Motor neuron (in vitro differentiated cells): ENCODE data around the gene UBA3. TPM values are rescaled to one million over a fixed set of nuclear protein-coding genes. Genes with fewer than 3 reads are reported as not detected.

Source experiments
- ATAC-seq, 8 experiments: fragments of 200-7000 bp; cut with Tn5 transposase; replicated peaks in 6 of 8; 2 replicates each; pipeline ENCODE4 v1.8.0; 2021; ENCODE audit warnings: mild to moderate bottlenecking in 8 of 8, moderate library complexity in 8 of 8
- H3K27ac ChIP-seq, 2 donors: fragments of 250-450 bp; sonication (Bioruptor Pico); 2 replicates each; pipeline ENCODE4 v1.9.0; 2021; ENCODE audit warnings: antibody characterized with exemption in 2 of 2, mild to moderate bottlenecking in 2 of 2, moderate library complexity in 1 of 2
- H3K4me1 ChIP-seq, 2 donors: fragments of 250-450 bp; sonication (Bioruptor Pico); replicated peaks in 1 of 2; 2 replicates each; pipeline ENCODE4 v1.6.1; 2021; ENCODE audit warnings: antibody characterized with exemption in 2 of 2, mild to moderate bottlenecking in 2 of 2, moderate library complexity in 1 of 2
- H3K4me3 ChIP-seq, 5 donors: fragments of 250-450 bp; sonication (Bioruptor Pico); 2 replicates each; pipeline ENCODE4 v1.9.0; 2021; ENCODE audit warnings: antibody characterized with exemption in 5 of 5, mild to moderate bottlenecking in 5 of 5, moderate library complexity in 4 of 5
- WGBS, 10 experiments: fragments of 450-650 bp; shearing (Covaris generic); methylation state at CpG; one replicate each; pipeline ENCODE4 v1.0.0; 2022; 5-methylcytosine and 5-hydroxymethylcytosine counted together
- in situ Hi-C, 9 experiments: fragments of 400-800 bp; cut with MboI; loops; one replicate each; pipeline ENCODE4 v1.15.0; 2021; ENCODE audit warnings: low sequenced_read_pairs in 9 of 9, low pct_unique_long_range_greater_than_20kb in 2 of 9; ENCODE audit not compliant: unreplicated experiment in 9 of 9
- total RNA-seq, 8 experiments: library from RNA; unstranded; fragments of 300-600 nt; gene quantifications; 2 replicates each; pipeline versions ENCODE4 v1.2.3 to v1.2.4, GENCODE V29; 2022

The UBA3 gene
- total RNA-seq, 8 experiments from 2014 or later: 38.8 to 88.9 (median 62.2) TPM

DNA sequence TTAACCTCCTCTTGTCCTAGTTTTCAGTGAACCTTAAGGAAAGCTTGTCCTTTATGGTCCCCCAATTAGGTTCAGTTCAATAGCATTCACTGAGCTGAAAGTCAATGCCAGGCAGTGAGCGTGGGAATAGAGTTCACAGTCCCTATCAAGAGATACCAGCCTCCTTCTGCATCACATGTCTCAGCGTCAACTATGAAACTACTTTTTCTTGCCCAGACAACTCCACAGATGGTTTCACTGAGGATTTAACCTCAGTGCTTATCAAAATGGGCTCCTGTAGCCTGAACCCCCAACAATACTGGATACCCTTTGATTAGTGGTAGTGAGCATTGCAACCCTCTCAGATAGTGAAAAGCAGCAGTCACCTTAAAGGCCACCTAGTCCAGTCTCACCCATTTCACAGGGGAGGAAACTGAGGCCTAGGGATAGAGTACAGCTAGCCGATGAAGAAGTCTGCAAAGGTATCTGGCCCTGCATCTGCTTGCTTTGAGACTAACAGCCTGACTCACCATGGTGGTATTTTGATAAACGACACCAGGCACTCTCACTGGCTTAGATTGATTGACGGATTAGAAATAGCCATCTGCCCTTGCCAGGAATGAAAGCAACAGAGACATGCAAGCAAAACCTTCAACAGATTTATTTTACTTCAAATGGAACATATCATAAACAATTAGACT is 1.6 kb upstream of the UBA3 start:
- WGBS, 10 experiments: 48 to 100% (median 80%) methylated on average over 1 to 5 of the region's 5 CpGs
- no peak overlapping the region for H3K4me3 ChIP-seq
- no peak for ATAC-seq
- H3K27ac ChIP-seq: no peak overlapping the region
- in situ Hi-C loops: no loop called here
- peaks cover 15 to 30% of the 10 kb centered on the region in 2 donors for H3K4me1 ChIP-seq

DNA sequence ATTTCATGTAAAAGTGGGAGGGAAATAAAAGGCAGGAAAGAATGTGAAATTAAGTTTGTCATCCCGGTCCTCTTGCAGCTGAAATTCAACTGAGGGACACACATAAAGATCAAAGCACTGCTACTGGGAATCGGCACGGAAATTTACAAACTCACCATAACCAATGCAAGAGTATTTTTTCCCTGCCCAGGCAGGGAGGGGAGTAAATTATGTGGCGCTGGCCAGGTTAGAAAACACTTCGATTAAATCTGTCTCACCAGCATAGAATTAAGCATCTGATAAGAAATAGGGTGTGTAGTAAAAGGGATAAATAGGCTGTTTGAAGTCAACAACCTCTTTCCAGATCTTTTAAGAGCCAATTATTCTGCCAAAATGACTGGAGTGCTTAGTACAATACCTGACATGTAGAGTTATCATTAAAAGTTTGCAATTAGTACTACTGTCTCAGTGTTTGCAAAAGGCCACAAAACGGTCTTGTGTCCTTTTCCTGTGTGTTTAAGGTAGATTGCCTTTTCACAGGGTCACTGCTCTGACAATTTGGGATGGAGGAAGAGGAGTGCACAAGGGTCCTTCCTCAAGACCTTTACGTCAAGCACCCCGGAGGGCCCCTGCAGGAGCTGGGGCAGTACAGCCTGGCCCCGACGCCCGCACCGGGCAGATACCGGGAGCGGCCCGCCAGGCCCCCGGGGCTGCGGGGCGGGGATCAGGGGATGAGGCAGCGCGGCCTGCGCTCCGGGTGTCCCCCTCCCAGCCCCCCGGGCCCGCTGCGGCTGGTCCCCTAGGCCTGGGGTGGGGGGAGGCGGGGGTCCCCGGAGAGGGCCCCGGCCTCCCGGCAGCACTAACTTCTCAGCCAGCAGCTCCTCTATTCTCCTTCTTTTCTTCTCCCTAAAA is 651 bp downstream of the UBA3 start:
- ATAC-seq: peak; percentile 20 to 58 (median 53)
- peak overlapping the region; percentile 77 to 85 for H3K27ac ChIP-seq
- in situ Hi-C loops: no loop called here
- peak overlapping the region; percentile 71 to 91 (median 78) for H3K4me3 ChIP-seq
- whole genome bisulfite sequencing, 10 experiments: 0 to 20% (median 2%) methylated on average over 2 to 8 of the region's 29 CpGs; no CpG with 5 or more reads in 1 of the 10 experiments
- peaks cover 10 to 24% of the 10 kb centered on the region in 2 donors for H3K4me1 ChIP-seq

DNA sequence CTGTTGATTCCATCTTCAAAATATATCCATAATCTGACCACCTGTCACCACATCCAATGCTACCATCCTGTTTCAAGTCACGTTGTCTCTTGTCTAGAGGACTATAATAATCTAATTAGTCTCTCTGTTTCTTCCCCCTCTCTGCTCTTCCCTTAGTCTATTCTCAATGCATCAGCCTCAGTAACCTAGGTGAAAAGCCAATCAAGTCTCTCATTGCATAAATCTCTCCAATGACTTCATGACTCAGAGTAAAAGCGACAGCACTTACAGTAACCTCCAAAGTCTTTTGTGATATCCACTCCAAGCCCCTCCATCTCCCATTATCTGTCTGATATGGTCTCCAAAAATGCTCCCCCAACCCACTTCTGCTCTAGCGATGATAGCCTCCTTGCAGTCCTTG is 7.2 kb downstream of the UBA3 start:
- no peak for ATAC-seq
- in situ Hi-C loops: no loop called here
- Histone ChIP-seq H3K4me3 (no peak overlapping the region), H3K27ac (no peak overlapping the region), H3K4me1 (no peaks in the 10 kb centered on the region)
- WGBS, 10 experiments: 67 to 100% (median 95%) methylated on average over 1 to 3 of the region's 3 CpGs; no CpG with 5 or more reads in 1 of the 10 experiments

DNA sequence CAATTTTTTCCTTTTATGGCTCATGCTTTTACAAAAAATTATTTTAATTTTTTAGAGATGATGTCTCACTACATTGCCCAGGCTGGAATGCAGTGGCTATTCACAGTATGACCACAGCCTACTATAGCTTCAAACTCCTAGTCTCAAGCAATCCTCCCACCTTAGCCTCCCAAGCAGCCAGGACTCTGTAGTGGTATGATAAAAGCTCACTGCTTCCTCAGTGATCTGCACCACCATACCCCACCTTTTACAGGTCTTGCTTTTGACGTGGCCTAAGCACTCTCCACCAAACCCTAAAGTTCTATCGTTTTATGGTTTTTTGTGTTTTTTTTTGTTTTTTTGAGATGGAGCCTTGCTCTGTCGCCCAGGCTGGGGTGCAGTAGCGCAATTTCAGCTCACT is 14.0 kb downstream of the UBA3 start:
- in situ Hi-C loops: no loop called here
- ATAC-seq: no peak
- Histone ChIP-seq H3K27ac (no peak overlapping the region), H3K4me1 (no peaks in the 10 kb centered on the region), H3K4me3 (no peak overlapping the region)
- 50 to 100% (median 100%) methylated on average over 1 to 4 of the region's 4 CpGs; no CpG with 5 or more reads in 3 of the 10 experiments for WGBS, 10 experiments

DNA sequence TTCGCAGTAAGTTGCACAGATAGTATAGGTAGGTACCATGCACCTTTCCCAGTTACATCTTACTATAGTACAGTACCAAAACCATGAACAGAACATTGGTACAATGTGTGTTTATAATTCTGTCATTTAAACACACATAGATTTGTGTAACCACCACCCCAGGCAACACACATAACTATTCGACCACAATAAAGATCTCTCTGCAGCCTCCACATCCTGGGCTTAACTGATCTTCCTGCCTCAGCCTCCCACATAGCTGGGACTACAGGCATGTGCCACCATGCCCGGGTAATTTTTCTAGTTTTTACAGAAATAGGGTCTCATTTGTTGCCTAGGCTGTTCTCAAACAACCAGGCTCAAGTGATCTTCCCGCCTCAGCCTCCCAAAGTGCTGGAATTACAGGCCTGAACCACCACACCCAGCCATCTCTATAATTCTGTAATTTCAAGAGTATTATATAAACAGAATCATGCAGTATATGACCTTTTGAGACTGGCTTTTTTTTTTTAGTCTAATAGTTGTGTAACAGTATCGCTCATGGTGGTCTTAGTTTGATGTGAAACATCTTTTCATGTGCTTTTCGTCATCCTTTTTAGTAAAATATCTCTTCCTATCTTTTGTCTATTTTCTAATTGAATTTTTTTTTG is 14.7 kb downstream of the UBA3 start:
- ATAC-seq: no peak
- 86 to 100% (median 95%) methylated on average over 2 to 6 of the region's 6 CpGs for WGBS, 10 experiments
- in situ Hi-C loops: no loop called here
- Histone ChIP-seq H3K4me3 (no peak overlapping the region), H3K27ac (no peak overlapping the region), H3K4me1 (no peaks in the 10 kb centered on the region)

DNA sequence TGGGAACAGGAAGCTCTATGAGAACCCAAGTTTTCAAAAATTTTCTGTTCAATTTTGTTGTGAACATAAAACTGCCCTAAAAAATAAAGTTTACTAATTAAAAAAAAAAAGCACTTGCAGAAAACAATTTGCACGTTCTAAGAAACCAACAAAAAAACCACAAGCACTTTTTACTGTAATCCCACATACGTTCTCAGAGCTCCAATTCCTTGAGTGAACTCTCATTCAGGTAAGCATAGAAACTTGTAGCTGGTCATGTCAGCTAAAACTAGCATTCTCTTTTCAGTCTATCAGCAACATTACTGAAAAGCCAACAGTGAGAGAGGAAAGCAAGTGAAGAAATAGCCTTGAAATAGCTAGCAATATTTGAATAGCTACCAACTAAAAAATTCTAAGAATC is 16.5 kb downstream of the UBA3 start:
- in situ Hi-C loops: no loop called here
- Histone ChIP-seq H3K4me1 (no peaks in the 10 kb centered on the region), H3K27ac (no peak overlapping the region), H3K4me3 (no peak overlapping the region)
- WGBS, 10 experiments: 89 to 100% (median 92%) methylated on average over 2 of the region's 2 CpGs; no CpG with 5 or more reads in 1 of the 10 experiments
- ATAC-seq: no peak

DNA sequence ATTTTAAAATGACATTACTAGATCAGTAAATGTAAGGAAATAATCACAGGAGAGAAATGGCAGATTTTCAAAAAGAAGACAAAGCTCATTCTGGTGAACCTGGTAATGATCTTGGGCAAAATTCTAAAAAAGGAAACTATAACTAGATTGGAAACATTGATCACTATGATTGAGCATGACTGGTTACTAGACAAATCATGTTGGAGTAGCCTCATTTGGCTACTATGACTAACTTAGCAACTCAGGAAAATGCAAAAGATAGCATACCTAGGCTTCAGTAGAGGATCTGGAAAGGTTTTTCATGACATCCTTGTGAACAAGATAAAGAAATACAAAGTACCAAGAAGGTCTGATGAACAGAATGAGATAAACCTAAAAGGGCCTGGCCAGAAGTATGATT is 20.5 kb downstream of the UBA3 start:
- no peak overlapping the region for H3K27ac ChIP-seq
- in situ Hi-C loops: no loop called here
- no peaks in the 10 kb centered on the region for H3K4me1 ChIP-seq
- H3K4me3 ChIP-seq: no peak overlapping the region
- no peak for ATAC-seq

DNA sequence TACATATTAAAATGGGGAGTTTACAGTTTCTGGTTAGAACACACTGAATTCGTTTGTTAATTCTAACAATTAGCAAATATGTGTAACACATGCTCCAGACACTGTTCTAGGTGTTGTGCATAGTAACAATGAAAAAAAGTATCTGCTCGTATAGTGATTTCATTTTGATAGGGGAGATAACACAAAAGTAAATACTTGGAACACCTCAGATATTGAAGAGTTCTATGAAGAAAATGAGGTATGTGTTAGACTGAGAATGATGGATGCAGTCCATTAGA is 21.3 kb downstream of the UBA3 start:
- WGBS, 10 experiments: 70 to 100% (median 95%) methylated on average over 1 to 2 of the region's 2 CpGs; no CpG with 5 or more reads in 1 of the 10 experiments
- no peaks in the 10 kb centered on the region for H3K4me1 ChIP-seq
- in situ Hi-C loops: no loop called here
- no peak overlapping the region for H3K4me3 ChIP-seq
- no peak for ATAC-seq
- no peak overlapping the region for H3K27ac ChIP-seq

DNA sequence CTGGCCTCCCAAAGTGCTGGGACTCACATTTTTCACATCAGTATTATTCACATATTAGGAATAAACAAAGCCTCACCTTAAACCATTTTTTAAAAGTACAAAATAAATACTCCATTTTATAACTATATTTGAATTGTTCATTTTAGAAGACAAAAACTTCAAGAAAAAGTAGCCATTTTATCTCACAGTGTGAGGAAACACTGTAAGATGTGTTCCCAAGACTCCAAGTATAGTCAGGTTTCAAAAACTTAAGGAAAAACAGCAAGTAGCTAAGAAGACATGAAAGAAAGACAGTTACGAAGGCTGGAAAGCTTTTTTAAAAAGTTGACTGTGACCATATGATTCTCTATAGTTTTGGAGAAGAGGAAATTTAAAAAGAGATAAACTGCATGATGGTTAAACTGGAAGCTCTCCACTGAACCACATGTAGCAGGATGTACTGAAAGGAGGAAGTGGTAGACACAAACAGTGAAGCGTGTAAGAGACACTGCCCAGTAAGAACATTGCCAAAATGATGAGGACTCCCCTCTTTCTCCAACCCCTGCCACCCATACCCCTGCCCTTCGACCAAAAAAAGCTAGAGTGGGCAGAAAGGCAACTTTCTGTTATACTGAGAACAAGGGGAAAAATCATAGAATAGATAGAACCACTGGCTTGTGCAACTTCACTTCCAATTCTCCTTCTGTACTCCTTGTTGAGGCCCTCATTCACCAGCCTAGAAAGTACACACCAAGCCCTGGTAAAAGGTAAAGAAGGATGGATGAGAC is 21.8 kb downstream of the UBA3 start:
- in situ Hi-C loops: no loop called here
- Histone ChIP-seq H3K4me1 (no peaks in the 10 kb centered on the region), H3K27ac (no peak overlapping the region), H3K4me3 (no peak overlapping the region)
- no peak for ATAC-seq
- 88 to 100% (median 100%) methylated on average over 1 to 3 of the region's 3 CpGs for WGBS, 10 experiments

DNA sequence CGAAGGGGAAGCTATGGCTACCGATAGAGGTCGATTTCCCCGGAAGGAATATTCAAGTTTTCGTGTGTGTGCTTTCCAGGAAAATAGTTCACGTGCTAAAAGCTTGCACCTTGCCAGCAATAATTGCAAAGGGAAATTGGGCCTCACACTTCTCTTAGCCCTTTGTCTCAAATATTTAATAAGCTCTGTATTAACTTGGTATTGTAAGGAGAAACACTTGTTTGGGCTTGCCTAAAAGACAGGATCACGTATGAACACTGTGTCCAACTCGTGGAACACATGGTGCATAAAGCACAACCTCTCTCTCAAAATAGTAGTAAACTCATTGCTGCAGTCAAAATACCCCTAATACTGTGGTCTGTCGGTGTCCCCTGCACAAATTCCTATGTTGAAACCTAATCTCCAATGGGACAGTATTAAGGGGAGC is 27.7 kb downstream of the UBA3 start:
- H3K4me1 ChIP-seq: peaks cover 6 to 17% of the 10 kb centered on the region in 2 donors
- H3K27ac ChIP-seq: peak overlapping the region; percentile 81 to 97
- in situ Hi-C loops: no loop called here
- ATAC-seq: peak; percentile 0 to 7 (median 5)
- H3K4me3 ChIP-seq: peak overlapping the region; percentile 65 to 94 (median 79)
- WGBS, 10 experiments: 2 to 29% (median 9%) methylated on average over 1 to 8 of the region's 9 CpGs; no CpG with 5 or more reads in 4 of the 10 experiments

DNA sequence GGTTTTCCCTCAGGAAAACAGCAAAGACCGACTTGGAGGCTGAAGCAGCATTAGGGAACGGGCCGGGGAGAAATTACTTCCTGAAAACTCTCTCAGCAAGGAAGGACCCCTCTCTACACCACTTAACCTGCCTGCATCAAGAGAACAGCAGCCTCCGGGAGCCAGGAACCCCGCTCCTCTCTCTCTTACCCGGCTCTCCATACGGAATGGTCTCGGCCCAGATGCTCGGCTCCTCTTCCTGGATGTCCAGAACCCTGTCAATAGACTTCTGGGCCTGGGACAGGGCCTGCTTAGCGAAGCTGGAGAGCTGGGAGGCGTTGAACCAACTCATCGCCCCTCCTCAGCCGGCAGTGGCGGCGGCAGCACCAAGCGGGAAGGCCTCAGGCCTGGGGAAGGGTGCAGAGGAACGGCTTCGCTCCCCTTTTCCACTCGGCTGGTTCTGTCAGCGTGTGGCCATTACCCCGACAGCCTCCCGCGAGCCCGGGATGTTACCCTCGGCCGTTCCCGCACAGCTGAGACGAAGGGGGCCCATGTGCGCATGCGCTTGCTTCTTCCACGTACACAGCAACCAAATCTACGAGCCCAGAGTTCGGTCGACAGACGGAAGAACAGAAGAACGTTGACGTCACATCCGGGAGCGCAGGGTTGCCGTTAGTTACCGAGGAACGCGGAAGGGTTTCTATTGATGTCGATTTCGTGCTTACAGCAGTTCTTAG is 28.3 kb downstream of the UBA3 start, which contains the start of gene TMF1:
Gene TMF1, minus strand, starts transcription at position 578 of the 716 bp plus-strand sequence. Its CDS starts 247 bp downstream, at position 331.
- WGBS, 10 experiments: 0 to 2% (median 1%) methylated on average over 1 to 26 of the region's 45 CpGs; no CpG with 5 or more reads in 3 of the 10 experiments
- Histone ChIP-seq H3K4me1 (peaks cover 6 to 23% of the 10 kb centered on the region in 2 donors), H3K27ac (peak within 1 kb of the TSS; percentile 93 to 97), H3K4me3 (peak within 1 kb of the TSS; percentile 65 to 94 (median 79))
- in situ Hi-C loops: no loop called here
- ATAC-seq: peak; percentile 88 to 97 (median 95)

DNA sequence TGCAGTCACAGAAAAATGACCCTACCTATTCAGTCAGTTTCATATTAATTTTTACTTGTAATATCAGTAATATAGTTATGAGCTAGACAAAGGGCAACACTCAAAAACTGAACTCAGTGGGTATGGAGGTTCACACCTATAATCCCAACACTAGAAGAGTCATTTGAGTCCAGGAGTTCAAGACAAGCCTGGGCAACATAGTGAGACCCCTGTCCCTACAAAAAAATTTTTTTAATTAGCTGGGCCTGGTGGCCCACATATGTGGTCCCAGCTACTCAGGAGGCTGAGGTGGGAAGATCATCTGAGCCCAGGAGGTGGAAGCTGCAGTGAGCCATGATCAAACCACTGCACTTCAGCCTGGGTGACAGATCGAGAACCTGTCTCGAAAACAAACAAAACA is 31.2 kb downstream of the UBA3 start:
- in situ Hi-C loops: no loop called here
- H3K4me3 ChIP-seq: no peak overlapping the region
- H3K4me1 ChIP-seq: peaks cover 6 to 29% of the 10 kb centered on the region in 2 donors
- ATAC-seq: no peak
- 100% methylated on average over 1 to 2 of the region's 2 CpGs; no CpG with 5 or more reads in 5 of the 10 experiments for WGBS, 10 experiments
- H3K27ac ChIP-seq: no peak overlapping the region
